Ectodermal cell (in vitro differentiated cells): ENCODE measurements around the gene PLEKHM3.
"Not testable (repeated sequence)": the region's sequence is repeated elsewhere in the genome, so short reads cannot be mapped to it uniquely, and the experiment has no call there.

Source experiments
- H3K27ac ChIP-seq: 2 replicates; pipeline ENCODE4 v1.7.0; 2013; ENCODE audit warnings: mild to moderate bottlenecking, low read depth, low read length; ENCODE audit not compliant: insufficient read depth, poor library complexity, severe bottlenecking
- H3K27me3 ChIP-seq: 2 replicates; pipeline ENCODE4 v1.7.0; 2013; ENCODE audit warnings: mild to moderate bottlenecking, low read length; ENCODE audit not compliant: insufficient read depth, control insufficient read depth, poor library complexity, severe bottlenecking
- H3K36me3 ChIP-seq: one replicate; pipeline ENCODE4 v1.7.0; 2013; ENCODE audit warnings: low read length; ENCODE audit not compliant: control insufficient read depth, insufficient read depth
- H3K4me1 ChIP-seq: one replicate; pipeline ENCODE4 v1.7.0; 2013; ENCODE audit warnings: low read length; ENCODE audit not compliant: control insufficient read depth, insufficient read depth
- H3K4me3 ChIP-seq: 2 replicates; pipeline ENCODE4 v1.7.0; 2013; ENCODE audit warnings: low read depth, low read length, control low read depth; ENCODE audit not compliant: insufficient read depth
- H3K9me3 ChIP-seq: 2 replicates; pipeline ENCODE4 v1.7.0; 2013; ENCODE audit warnings: mild to moderate bottlenecking, low read length, moderate library complexity; ENCODE audit not compliant: control insufficient read depth
- WGBS, 2 experiments: methylation state at CpG; one replicate each; pipeline ENCODE4 v1.1.7; 2013; ENCODE audit warnings: missing lambda C conversion rate in 2 of 2; 5-methylcytosine and 5-hydroxymethylcytosine counted together

PLEKHM3 gene

GRCh38 chr2:207815254-207815653 lies 210.1 kb downstream of the PLEKHM3 start:
- WGBS, 2 experiments, result 94% methylated on average over 3 of the region's 3 CpGs
- Histone ChIP-seq H3K36me3 (no peaks in the 10 kb centered on the region), H3K27me3 (no peaks in the 10 kb centered on the region), H3K27ac (no peak overlapping the region), H3K4me3 (no peak overlapping the region), H3K9me3 (no peaks in the 10 kb centered on the region), H3K4me1 (peaks cover 27% of the 10 kb centered on the region)

GRCh38 chr2:207813942-207814341 lies 211.4 kb downstream of the PLEKHM3 start:
- Histone ChIP-seq H3K9me3 (no peaks in the 10 kb centered on the region), H3K4me3 (no peak overlapping the region), H3K4me1 (peaks cover 27% of the 10 kb centered on the region), H3K36me3 (no peaks in the 10 kb centered on the region), H3K27ac (peak overlapping the region; percentile 2), H3K27me3 (no peaks in the 10 kb centered on the region)
- WGBS, 2 experiments, result 81 to 82% methylated on average over 6 of the region's 6 CpGs

- peak overlapping the region; percentile 2 for H3K27ac ChIP-seq
- no peak overlapping the region for H3K4me3 ChIP-seq
- no peaks in the 10 kb centered on the region for H3K9me3 ChIP-seq
- no peaks in the 10 kb centered on the region for H3K27me3 ChIP-seq
- peaks cover 27% of the 10 kb centered on the region for H3K4me1 ChIP-seq
- 22 to 23% methylated on average over 14 of the region's 15 CpGs for WGBS, 2 experiments
- no peaks in the 10 kb centered on the region for H3K36me3 ChIP-seq
These were observed 212.0 kb downstream of the PLEKHM3 start for GRCh38 chr2:207813221-207813916.

GRCh38 chr2:207812726-207813080 lies 212.6 kb downstream of the PLEKHM3 start:
- no peaks in the 10 kb centered on the region for H3K36me3 ChIP-seq
- no peak overlapping the region for H3K4me3 ChIP-seq
- H3K27ac ChIP-seq, result peak overlapping the region; percentile 73
- no peaks in the 10 kb centered on the region for H3K27me3 ChIP-seq
- peaks cover 27% of the 10 kb centered on the region for H3K4me1 ChIP-seq
- WGBS, 2 experiments, result 4 to 5% methylated on average over 3 of the region's 3 CpGs
- H3K9me3 ChIP-seq, result no peaks in the 10 kb centered on the region

GRCh38 chr2:207812058-207812725 lies 213.1 kb downstream of the PLEKHM3 start:
- H3K27me3 ChIP-seq, result no peaks in the 10 kb centered on the region
- peaks cover 27% of the 10 kb centered on the region for H3K4me1 ChIP-seq
- H3K36me3 ChIP-seq, result no peaks in the 10 kb centered on the region
- 50% methylated on average over 9 of the region's 9 CpGs for WGBS, 2 experiments
- H3K4me3 ChIP-seq, result no peak overlapping the region
- H3K27ac ChIP-seq, result peak overlapping the region; percentile 73
- no peaks in the 10 kb centered on the region for H3K9me3 ChIP-seq

GRCh38 chr2:207811658-207812057 lies 213.7 kb downstream of the PLEKHM3 start:
- H3K4me1 ChIP-seq, result peaks cover 27% of the 10 kb centered on the region
- not testable (repeated sequence) for H3K27me3 ChIP-seq, H3K27ac ChIP-seq, H3K4me3 ChIP-seq, H3K36me3 ChIP-seq, H3K9me3 ChIP-seq
- 88% methylated on average over 10 of the region's 10 CpGs for WGBS, 2 experiments

- Histone ChIP-seq H3K27me3 (no peaks in the 10 kb centered on the region), H3K4me1 (peaks cover 27% of the 10 kb centered on the region), H3K9me3 (no peaks in the 10 kb centered on the region), H3K4me3 (no peak overlapping the region), H3K36me3 (no peaks in the 10 kb centered on the region), H3K27ac (no peak overlapping the region)
- 78 to 82% methylated on average over 4 of the region's 4 CpGs for WGBS, 2 experiments
These were observed 215.0 kb downstream of the PLEKHM3 start for GRCh38 chr2:207810200-207810788.

GRCh38 chr2:207808119-207808518 lies 217.2 kb downstream of the PLEKHM3 start:
- 96 to 97% methylated on average over 6 of the region's 6 CpGs for WGBS, 2 experiments
- Histone ChIP-seq H3K4me1 (peaks cover 18% of the 10 kb centered on the region), H3K9me3 (no peaks in the 10 kb centered on the region), H3K27ac (no peak overlapping the region), H3K4me3 (no peak overlapping the region), H3K36me3 (no peaks in the 10 kb centered on the region), H3K27me3 (no peaks in the 10 kb centered on the region)

- no peaks in the 10 kb centered on the region for H3K27me3 ChIP-seq
- 91 to 92% methylated on average over 5 of the region's 5 CpGs for WGBS, 2 experiments
- H3K9me3 ChIP-seq, result no peaks in the 10 kb centered on the region
- no peak overlapping the region for H3K27ac ChIP-seq
- peaks cover 14% of the 10 kb centered on the region for H3K4me1 ChIP-seq
- H3K4me3 ChIP-seq, result no peak overlapping the region
- H3K36me3 ChIP-seq, result no peaks in the 10 kb centered on the region
These were observed 217.8 kb downstream of the PLEKHM3 start for GRCh38 chr2:207807516-207807915.

- Histone ChIP-seq H3K36me3 (no peaks in the 10 kb centered on the region), H3K27ac (no peak overlapping the region), H3K9me3 (no peaks in the 10 kb centered on the region), H3K4me1 (peaks cover 3% of the 10 kb centered on the region), H3K4me3 (no peak overlapping the region), H3K27me3 (no peaks in the 10 kb centered on the region)
- 91 to 98% methylated on average over 3 of the region's 5 CpGs for WGBS, 2 experiments
These were observed 219.6 kb downstream of the PLEKHM3 start for GRCh38 chr2:207805566-207806226.
